CD4-positive, alpha-beta T cell treated with Interleukin-4 for 1 hour (primary cell): Measurements from ENCODE around the gene SHC2.
"Not testable (repeated sequence)": the region's sequence is repeated elsewhere in the genome, so short reads cannot be mapped to it uniquely, and the experiment has no call there.

Experiments
- DNase-seq, 2 donors: peaks; one replicate each; pipeline ENCODE4 v3.0.0-alpha.2; 2020 to 2022

SHC2 gene

DNA sequence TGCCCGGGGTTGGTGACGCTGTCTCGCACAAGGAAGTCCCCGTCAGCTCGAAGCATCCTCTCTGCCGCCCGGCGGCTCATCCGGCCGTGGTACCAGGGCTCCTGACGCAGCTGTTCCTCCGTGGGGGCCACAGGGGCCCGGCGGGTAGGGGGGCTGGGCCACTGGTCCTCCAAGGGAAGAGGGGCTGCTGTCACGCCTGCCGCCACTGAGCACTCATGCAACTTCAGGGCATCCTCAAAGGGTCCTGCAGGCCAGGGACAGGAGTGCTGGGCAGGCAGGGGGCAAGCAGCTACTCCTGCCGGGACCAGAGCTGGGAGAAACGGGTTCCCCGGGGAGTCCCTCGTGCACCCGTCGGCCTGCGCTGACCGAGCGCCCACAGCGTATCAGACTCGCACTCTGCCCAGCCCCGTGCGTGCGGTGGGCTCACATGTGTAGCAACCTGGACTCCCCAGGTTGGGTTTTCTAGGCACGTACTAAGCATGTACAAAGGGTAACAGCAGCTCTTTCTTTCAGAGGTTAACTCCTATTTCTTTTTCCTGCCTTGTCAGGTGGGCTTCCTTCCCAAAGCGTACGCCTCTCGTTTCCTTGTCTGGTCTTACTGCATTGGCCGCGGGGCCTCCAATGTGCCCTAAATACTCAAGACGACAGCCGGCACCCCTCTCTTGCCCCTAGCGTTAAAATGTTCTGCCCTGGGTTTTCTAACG is 38.5 kb downstream of the SHC2 start:
- no peak for DNase-seq

DNA sequence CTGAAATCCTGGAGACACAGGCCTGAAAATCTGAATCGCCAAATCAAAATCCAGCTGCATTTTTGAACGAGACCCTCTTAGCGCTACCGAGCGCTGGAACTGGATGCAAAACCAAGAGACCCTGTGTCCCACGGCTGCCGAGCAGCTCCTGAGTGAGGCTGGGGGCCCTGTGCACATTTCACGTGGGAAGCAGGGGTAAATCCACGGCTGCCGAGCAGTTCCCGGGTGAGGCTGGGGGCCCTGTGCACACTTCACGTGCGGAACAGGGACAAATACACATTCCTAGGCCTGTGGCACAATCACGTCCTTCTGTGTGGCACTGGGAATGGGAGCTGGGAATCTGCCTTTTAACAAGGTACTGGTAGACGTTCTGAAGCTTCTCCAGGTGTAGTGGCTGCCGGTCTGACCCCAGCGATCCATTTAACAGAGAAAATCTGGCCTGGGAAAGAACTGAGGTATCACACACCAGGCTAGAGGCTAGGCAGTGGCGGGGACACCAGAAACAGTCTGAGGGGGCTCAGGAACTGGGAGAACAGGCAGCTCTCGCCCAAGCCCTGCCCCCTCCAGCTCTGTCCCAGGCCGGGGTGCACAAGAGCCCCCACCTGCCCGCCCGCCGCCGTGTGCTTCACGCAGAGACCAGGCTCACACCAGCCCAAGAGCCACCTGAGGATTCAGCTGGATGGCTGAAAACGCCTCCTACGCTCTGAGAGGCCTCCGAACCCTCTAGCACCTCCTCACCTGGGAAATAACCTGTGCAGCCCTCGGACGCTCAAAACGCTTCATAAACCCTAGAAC is 40.9 kb downstream of the SHC2 start:
- DNase-seq = no peak

DNA sequence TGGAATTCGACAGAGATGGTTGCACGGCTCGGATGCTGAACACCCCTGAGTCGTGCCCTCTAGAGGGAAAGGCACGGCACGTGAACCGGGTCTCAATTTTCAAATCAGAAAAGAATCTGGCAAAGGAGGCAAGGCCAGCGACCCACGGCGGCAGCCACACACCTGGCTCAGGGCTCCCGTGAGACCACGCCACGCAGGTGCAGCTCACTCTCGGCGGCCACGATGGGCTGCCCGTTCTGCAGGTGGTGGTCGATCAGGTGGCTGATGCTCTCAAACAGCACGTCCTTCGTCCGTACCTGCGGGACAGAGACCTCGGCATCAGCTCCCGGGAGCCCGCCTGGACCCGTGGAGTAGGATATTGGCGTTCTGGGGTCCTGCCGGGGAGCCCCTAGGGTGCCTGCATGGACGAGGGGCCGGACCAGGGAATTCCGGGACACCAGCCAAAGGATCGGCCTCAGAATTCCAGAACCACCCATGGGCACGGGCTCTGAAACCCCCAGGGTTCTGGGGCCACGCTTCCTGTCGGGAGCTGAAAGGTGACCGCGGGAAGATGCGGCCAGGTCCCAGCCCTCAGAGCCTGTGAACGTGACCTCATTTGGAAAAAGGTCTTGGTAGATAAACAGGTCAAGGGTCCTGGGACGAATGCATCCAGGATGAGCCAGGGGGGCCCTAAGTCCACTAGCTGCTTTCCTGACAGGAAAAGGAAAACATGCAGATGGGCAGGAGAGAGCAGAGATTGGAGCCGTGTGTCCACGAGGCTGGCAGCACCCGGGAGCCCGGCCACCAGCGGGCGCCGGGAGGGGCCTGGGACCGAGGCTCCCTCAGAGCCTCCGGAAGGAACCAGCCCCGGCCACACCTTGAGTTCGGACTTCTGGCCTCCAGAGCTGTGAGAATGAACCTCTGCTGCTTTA is 41.8 kb downstream of the SHC2 start:
- no peak for DNase-seq

DNA sequence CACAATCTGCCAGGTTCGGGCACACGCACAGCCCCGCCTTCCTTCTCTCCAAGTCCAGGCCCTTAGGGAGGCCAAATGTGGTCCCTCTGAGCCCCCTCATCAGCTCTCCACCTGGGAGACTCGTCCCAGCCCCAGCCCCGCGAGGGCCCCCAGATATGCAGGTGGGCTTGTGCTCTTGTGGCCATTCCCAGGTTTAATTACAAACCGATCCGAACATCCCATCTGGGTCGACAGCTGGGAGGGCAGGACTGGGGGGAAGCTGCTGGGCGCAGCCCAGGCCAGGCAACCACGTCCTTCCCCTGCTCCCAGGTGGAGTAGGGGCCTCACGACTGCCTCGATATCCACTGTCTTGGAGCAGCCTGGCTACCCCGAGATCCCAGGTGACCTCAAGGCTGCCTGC is 44.4 kb downstream of the SHC2 start:
- no peak for DNase-seq

DNA sequence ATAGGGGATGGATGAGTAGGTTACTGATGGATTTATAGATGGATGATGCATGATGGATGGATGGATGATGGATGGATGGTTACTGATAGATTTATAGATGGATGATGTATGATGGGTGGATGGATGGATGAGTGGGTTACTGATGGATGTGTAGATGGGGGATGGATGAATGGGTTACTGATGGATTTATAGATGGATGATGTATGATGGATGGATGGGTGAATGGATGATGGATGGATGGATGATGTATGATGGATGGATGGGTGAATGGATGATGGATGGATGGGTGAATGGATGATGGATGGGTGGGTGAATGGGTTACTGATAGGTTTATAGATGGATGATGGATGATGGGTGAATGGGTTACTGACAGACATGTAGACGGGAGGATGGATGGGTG is 45.5 kb downstream of the SHC2 start:
- DNase-seq = no peak

DNA sequence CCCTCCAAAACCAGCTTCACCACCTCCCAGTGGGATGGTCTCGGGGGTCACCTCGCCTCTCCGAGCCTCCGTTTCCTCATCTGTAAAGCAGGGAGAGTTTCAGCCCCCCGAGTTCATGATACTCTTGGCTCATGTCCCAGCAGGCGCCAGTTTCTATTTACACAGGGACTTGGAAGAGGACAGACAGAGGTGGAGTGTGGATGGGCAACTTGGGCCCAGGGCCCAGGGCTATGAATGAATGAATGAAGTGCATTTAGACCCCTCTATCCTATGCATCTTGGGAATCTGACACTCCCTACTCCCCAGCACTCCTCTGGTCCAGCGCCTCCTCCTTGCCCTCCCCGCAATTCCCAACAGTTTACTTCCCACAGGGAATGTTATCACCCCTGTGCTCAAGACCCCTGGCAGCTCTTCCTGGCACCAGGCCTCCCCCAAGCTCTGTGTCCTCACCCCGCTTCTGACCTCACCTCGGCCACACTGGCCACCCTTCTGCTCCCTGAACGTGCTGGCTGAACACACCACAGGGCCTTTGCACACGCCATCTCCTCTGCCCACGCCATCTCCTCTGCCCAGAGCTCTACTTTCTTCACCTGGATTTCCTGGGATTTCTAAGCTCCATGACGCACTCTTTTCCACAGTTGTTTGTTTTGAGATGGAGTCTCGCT is 46.9 kb downstream of the SHC2 start:
- DNase-seq = no peak

DNA sequence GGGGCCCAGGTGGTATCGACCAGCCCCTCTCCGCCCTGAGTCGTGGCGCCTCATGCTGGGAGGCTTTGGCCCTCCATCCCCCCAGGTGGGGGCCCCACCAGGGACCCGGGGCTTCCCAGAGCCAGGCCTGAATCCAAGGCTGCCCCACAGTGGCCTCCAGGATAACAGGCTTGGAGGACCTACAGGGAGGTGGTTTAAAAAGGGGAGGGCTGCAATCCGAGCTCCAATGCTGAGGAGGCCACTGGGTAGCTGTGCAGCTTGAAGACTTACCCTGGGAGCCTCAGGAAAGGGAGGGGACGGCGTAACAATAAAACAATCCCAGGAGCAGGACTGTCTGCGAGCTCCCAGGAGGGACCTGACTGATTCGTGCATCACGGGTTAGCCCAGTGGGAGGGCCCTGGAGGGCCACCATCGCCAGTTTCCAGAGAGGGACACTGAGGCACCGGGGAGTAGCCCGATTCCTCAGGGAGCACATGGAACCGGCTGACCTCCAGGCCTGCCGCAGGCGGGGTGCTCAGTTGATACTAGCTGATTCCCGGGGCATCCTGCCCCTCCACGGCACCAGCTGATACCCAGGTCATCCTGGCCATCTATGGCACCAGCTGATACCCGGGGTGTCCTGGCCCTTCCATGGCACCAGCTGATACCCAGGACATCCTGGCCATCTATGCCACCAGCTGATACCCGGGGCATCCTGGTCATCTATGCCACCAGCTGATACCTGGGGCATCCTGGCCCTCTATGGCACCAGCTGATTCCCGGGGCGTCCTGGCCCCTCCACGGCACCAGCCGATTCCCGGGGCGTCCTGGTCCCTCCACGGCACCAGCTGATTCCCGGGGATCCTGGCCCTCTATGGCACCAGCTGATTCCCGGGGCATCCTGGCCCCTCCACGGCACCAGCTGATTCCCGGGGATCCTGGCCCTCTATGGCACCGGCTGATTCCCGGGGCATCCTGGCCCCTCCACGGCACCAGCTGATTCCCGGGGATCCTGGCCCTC is 48.2 kb downstream of the SHC2 start:
- DNase-seq = no peak

DNA sequence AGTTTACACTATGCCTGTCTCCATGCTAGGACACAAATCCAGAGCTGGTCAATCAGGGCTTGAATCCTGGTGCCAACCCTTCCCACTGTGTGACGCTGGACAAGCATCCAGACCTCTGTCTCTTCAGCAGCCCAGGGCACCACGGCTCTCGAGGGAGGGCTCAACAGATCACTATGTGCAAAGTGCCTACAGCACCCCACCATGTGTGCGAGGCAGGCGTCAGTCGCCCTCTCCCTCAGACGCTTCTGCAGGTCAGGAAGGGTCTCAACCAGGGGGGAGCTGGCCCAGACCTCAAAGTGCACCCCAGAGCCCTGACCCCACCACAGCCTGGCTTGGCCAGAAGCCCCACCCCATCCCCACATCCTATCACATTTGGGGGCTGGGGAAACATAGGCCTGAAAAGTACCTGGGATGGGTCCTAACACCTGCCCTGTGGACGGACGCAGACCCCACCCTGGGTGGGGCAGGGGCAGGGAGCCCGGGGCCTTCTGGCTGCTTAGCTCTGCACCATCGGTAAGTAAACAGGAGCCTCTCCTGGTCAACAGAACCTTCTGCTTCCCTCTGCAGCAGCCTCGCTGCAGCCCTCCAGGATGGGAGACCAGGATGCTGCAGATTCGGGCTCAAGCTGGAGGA is 49.0 kb downstream of the SHC2 start:
- no peak for DNase-seq

DNA sequence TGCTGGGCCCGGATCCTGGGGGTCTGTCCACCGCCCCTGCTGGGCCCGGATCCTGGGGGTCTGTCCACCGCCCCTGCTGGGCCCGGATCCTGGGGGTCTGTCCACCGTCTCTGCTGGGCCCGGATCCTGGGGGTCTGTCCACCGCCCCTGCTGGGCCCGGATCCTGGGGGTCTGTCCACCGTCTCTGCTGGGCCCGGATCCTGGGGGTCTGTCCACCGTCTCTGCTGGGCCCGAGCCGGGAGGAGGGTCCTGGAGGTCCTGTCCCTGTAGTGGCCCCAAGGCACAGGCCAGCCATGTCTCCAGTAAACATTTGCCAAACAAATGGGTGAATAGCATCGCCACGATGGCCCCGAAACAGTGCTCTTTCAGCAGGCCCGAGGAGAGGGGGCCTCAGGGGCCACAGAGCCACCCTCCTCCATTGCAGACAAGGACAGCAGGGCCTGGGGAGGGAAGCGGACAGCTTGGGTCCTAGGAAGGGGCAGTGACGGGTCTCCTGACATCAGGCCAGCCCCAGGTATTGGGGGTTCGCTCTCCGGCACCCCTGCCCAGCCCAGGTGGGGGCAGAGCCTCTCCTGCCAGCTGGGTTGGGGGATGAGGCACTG is 49.6 kb downstream of the SHC2 start:
- DNase-seq = not testable (repeated sequence)

DNA sequence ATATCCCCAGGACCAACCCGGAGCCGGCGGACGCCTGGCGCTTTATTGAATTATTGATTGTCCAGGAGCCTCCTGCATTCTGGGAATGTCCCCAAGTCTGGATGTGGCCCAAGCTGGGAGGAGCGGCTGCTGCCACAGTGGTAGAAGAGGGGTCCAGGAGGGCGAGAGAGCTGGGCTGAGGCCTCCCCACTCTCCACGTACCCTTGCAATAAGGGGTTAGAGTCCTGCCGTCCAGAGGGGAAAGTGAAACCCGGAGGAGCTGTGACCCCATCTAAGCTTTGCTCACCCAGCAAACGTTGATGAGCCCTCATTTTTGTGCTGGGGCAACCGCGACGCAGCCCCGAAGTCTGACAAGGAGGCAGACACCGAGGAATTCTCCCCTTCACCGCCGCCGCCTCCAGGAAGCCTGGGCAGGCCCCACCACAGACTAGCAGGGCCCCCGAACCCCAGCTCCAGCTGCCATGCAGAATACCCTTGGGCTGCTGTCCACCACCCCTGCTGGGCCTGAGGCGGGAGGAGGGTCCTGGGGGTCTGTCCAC is 50.5 kb downstream of the SHC2 start:
- no peak for DNase-seq

DNA sequence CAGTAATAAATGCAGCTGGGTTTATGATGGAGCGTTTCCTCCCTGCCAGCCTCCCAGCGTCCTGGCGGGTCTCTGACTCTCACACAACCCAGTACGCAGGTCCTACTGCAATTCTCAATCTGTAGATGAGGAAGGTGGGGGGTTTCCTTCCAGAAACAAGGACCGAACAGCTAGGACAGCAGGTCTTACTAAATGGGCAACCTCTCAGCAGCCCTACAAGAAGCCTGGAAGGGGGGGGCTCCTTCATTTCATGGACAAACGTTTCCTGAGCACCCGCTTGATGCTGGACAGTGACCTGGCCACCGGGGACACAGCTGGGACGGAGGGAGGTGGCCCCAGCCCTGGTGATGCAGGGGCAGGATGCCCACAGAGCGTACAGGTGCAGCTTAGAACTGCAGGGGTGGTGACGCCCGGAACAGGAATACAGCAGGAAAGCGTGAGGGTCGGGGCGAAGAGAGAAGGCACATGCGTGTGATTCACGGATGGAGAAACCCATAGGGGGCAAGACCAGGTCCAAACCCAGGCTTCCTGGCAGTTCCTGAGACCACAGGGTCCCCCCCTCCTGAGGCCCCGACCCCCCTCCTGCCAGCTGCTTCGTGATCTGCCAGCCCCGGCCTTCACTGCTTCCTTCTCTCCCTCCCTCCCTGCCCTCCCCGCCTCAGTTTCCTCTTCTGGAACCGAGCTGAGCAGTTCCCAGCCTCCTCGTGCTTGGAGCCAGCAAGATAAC is 51.2 kb downstream of the SHC2 start:
- DNase-seq = no peak

DNA sequence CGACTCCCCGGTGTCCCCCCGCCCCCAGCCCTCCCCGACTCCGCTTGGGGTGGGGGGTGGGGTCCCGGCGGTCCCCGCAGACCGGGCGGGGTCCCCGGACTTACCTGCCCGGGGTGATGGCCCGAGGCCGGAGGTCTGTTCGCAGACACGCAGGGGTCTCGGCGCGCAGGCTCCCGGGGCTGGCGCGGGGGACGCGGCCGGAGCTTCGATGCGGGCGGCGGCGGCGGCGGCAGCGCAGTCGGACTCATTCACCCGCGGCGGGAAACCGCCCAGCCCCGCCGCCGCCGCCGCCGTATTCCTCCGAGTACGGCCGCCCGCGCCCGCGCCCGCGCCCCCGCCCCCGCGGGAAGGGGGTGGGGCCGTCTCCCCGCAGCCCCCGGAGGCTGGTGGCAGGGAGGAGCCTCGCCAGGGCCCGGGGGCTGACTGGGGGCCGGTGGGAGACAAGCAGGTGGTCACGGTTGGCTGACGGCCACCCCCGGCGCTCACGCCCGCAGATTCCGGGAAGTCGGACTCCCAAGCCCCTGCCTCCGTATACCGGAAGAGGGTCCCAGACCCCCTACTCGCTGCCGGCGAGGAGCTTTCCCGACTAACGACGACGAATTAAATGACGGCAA is 51.8 kb downstream of the SHC2 start, which contains the start of gene C2CD4C:
Gene C2CD4C (minus strand): TSS at position 246 of the 614 bp plus-strand sequence. CDS start 786 bp downstream, outside the sequence.
- no peak for DNase-seq

DNA sequence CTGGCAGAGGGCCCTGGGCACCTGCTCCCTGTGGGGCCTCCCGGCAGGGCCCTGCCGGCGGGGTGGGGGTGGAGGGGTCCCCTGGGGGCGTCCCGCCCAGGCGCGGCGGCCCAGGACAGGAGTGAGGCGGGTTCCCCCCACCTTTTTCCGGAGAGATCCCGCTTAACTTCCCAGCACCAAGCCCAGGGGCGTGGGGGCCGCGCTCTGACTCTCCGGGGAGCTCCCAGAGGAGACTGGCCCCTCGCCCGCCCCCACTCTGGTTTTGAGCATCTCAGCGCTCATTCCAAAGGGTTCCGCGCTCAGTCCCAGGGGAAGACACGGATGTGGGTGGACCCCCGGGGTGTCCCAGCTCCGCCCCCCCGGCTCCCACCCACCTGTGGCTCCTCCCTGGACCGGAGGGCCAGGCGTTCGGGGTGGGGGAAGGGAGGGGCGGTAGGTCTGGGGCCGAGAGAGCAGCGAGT is 52.4 kb downstream of the SHC2 start:
- DNase-seq = no peak

DNA sequence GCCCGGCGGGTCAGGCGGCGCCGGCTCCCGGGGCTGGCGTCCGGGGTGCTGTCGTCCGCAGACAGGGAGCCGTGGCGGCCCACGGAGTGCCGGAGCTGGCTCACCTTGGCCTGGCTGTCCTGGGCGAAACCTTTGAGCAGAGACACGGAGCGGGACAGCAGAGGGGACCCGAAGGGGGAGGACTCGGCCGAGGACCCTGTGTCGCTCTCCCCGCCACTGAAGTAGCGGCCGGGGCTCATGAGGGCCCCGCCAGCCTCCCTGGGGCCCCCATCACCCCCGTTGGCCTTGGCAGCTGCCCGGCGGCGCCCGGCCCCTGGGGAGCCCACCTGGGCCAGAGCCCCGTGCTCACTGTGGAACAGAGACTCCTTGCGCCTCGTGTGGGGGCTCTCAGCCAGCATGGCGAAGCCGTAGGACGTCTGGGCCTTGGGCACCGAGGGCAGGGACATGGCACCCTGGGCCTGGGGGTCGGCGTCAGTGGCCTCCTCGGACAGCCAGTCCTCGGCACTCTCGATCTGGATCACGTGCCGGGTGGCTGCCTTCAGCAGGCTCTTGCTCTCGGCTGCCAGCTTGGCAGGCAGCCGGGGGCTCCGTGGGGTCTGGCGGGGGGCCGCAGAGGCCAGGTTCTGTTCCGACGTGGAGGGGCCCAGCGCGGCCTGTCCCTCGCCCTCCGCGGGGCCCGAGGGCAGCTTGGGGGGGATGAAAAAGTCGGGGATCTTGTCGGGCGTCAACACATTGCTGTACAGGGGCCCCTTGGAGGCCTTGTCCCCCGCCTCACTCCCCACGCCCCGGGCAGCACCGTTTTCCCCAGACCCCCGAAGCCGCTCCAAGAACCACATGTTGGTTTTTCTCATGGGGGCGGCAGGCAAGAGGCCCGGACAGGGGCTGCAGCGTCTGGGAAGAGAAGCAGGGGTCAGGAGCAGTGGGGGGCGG is 53.1 kb downstream of the SHC2 start:
- no peak for DNase-seq

DNA sequence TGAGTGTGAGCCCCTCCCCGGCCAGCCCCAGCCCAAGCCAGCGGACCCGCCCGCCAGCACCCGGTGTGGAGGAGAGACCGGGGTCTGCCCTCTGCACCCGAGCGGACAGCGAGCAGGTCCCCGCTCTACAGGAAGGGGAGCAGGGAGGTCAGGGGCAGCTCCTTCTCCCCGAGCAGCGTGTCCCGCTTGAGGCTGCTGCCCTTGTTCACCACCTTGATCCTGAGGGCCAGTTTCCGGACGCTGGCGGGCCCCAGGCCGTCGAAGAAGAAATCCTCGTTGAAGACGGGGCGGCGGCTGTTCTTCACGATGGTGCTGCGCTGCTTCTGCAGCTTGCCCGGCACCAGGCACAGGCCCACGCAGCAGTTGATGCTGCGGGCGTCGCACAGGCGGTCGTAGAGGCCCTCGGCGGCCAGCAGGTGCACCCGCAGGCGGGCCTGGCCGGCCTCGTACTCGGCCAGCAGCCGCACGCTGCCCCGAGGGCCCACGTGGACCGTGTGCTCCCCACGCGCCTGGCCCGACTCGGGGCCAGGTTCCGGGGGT is 53.8 kb downstream of the SHC2 start:
- no peak for DNase-seq

DNA sequence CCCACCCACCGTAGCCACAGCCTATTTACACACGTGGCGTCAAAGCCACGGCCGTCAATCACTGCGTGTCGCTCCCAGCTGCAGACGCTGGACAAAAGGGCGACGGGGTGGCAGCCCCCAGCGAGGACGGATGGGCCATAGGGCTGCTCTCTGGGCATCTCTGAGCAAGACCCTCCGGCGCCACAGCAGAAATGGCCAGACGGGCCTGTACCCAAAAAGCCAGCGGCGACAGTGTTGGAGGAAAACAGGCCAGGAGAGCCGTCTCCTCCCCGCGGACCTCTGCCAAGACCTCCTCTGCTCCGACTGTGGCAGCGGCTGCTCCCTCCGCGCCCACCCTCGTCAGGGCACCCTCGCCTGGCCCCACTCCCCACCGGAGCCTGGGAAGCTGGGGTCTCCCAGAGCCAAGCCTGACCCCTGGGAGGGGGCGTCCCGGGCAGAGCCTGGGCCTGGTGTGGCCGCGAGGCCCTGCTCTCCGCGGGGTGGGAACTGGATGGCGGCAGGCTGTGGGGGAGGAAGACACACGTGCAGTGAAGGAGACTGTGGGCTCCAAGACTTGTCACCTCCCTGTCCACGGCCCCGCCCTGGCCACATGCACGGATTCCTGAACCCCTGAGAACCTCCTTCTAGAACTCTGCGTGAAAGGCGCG is 54.6 kb downstream of the SHC2 start:
- DNase-seq = no peak
